Panc1 (cell line): ENCODE measurements around the gene ZKSCAN3.
"Not testable (repeated sequence)": the region's sequence is repeated elsewhere in the genome, so short reads cannot be mapped to it uniquely, and the experiment has no call there.

Source experiments
- POLR2AphosphoS5 ChIP-seq: IDR thresholded peaks from 2 replicates; pipeline ENCODE4 v1.6.1; 2012; ENCODE audit warnings: mild to moderate bottlenecking, low read depth, low read length, moderate library complexity
- SIN3A ChIP-seq: IDR thresholded peaks from 2 replicates; pipeline ENCODE4 v1.6.1; 2012; ENCODE audit warnings: low read depth, mild to moderate bottlenecking, low read length, moderate library complexity, borderline replicate concordance; ENCODE audit not compliant: insufficient read depth
- TF ChIP-seq, protein P1 (sequence below): fragments of 450-650 bp; IDR thresholded peaks from 2 replicates; pipeline ENCODE4 v1.5.1; 2017; ENCODE audit warnings: mild to moderate bottlenecking
- TF ChIP-seq, protein P2 (sequence below), 2 experiments: IDR thresholded peaks; 2 replicates each; pipeline ENCODE4 v1.6.1; 2011 to 2012; ENCODE audit warnings: low read depth in 2 of 2, control low read depth in 1 of 2, low read length in 1 of 2, mild to moderate bottlenecking in 1 of 2, moderate library complexity in 1 of 2; ENCODE audit not compliant: insufficient read depth in 1 of 2

DNA sequence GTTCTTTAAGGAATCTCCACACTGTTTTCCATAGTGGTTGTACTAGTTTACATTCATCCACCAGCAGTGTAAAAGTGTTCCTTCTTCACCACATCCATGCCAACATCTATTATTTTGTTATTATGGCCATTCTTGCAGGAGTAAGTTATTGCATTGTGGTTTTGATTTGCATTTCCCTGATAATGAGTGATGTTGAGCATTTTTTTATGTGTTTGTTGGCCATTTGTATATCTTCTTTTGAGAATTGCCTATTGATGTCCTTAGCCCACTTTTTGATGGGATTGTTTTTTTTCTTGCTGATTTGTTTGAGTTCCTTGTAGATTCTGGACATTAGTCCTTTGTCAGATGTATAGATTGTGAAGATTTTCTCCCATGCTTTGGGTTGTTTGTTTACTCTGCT is 43.4 kb upstream of the ZKSCAN3 start:
- TF ChIP-seq, protein P1, sequence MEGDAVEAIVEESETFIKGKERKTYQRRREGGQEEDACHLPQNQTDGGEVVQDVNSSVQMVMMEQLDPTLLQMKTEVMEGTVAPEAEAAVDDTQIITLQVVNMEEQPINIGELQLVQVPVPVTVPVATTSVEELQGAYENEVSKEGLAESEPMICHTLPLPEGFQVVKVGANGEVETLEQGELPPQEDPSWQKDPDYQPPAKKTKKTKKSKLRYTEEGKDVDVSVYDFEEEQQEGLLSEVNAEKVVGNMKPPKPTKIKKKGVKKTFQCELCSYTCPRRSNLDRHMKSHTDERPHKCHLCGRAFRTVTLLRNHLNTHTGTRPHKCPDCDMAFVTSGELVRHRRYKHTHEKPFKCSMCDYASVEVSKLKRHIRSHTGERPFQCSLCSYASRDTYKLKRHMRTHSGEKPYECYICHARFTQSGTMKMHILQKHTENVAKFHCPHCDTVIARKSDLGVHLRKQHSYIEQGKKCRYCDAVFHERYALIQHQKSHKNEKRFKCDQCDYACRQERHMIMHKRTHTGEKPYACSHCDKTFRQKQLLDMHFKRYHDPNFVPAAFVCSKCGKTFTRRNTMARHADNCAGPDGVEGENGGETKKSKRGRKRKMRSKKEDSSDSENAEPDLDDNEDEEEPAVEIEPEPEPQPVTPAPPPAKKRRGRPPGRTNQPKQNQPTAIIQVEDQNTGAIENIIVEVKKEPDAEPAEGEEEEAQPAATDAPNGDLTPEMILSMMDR: not testable (repeated sequence)
- TF ChIP-seq SIN3A, POLR2AphosphoS5: not testable (repeated sequence)
- TF ChIP-seq, protein P2, sequence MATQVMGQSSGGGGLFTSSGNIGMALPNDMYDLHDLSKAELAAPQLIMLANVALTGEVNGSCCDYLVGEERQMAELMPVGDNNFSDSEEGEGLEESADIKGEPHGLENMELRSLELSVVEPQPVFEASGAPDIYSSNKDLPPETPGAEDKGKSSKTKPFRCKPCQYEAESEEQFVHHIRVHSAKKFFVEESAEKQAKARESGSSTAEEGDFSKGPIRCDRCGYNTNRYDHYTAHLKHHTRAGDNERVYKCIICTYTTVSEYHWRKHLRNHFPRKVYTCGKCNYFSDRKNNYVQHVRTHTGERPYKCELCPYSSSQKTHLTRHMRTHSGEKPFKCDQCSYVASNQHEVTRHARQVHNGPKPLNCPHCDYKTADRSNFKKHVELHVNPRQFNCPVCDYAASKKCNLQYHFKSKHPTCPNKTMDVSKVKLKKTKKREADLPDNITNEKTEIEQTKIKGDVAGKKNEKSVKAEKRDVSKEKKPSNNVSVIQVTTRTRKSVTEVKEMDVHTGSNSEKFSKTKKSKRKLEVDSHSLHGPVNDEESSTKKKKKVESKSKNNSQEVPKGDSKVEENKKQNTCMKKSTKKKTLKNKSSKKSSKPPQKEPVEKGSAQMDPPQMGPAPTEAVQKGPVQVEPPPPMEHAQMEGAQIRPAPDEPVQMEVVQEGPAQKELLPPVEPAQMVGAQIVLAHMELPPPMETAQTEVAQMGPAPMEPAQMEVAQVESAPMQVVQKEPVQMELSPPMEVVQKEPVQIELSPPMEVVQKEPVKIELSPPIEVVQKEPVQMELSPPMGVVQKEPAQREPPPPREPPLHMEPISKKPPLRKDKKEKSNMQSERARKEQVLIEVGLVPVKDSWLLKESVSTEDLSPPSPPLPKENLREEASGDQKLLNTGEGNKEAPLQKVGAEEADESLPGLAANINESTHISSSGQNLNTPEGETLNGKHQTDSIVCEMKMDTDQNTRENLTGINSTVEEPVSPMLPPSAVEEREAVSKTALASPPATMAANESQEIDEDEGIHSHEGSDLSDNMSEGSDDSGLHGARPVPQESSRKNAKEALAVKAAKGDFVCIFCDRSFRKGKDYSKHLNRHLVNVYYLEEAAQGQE (IDR thresholded peaks at IDR 0.05; ENCODE audit: insufficient read depth in 1 of 2, low read depth in 2 of 2, low read length in 1 of 2): not testable (repeated sequence)
